ENCODE data around the gene PCDHGA1.
A peak's percentile ranks its signal among the peaks of the same experiment; 100 is the strongest.
"Not testable (repeated sequence)": the region's sequence is repeated elsewhere in the genome, so short reads cannot be mapped to it uniquely, and the experiment has no call there.

Gene PCDHGA1

GRCh38 chr5:141420855-141421488 lies 90.7 kb downstream of the PCDHGA1 start, which contains the start of gene PCDHGA11:
Gene PCDHGA11, plus strand, starts transcription at chr5:141421051. Its CDS starts 177 bp downstream, at chr5:141421228.
- peaks cover 4% of the 10 kb centered on the region for H3K4me1 Mint-ChIP-seq
- H3K9me3 Mint-ChIP-seq: peaks cover 15% of the 10 kb centered on the region
- H3K36me3 Mint-ChIP-seq: peaks cover 5% of the 10 kb centered on the region
- peaks cover 15% of the 10 kb centered on the region for H3K27me3 Mint-ChIP-seq
- peak within 1 kb of the TSS; percentile 72 for H3K27ac Mint-ChIP-seq
- DNase-seq (ENCODE audit: low spot score in 2 of 2) (no peak), ATAC-seq (ENCODE audit: low read depth) (peak; percentile 37)
- H3K4me3 Mint-ChIP-seq: peak within 1 kb of the TSS; percentile 80

- Mint-ChIP-seq H3K4me3 (peak overlapping the region; percentile 80), H3K27me3 (peaks cover 14% of the 10 kb centered on the region), H3K27ac (peak overlapping the region; percentile 72), H3K4me1 (peaks cover 4% of the 10 kb centered on the region), H3K36me3 (peaks cover 5% of the 10 kb centered on the region), H3K9me3 (peaks cover 15% of the 10 kb centered on the region)
- DNase-seq (ENCODE audit: low spot score in 2 of 2) (no peak), ATAC-seq (ENCODE audit: low read depth) (no peak)
Observed at GRCh38 chr5:141421489-141421855, 91.2 kb downstream of the PCDHGA1 start.

GRCh38 chr5:141422742-141423291 lies 92.5 kb downstream of the PCDHGA1 start:
- ATAC-seq (ENCODE audit: low read depth): no peak
- peaks cover 17% of the 10 kb centered on the region for H3K9me3 Mint-ChIP-seq
- peaks cover 4% of the 10 kb centered on the region for H3K4me1 Mint-ChIP-seq
- no peak for DNase-seq (ENCODE audit: low spot score in 2 of 2)
- H3K36me3 Mint-ChIP-seq: peaks cover 5% of the 10 kb centered on the region
- no peak overlapping the region for H3K4me3 Mint-ChIP-seq
- H3K27ac Mint-ChIP-seq: no peak overlapping the region
- peaks cover 13% of the 10 kb centered on the region for H3K27me3 Mint-ChIP-seq

GRCh38 chr5:141427783-141428426 lies 97.6 kb downstream of the PCDHGA1 start:
- Mint-ChIP-seq H3K9me3 (peaks cover 10% of the 10 kb centered on the region), H3K27ac (no peak overlapping the region), H3K4me3 (no peak overlapping the region), H3K4me1 (peaks cover 6% of the 10 kb centered on the region), H3K36me3 (peaks cover 6% of the 10 kb centered on the region), H3K27me3 (peaks cover 16% of the 10 kb centered on the region)
- DNase-seq (ENCODE audit: low spot score in 2 of 2) (no peak), ATAC-seq (ENCODE audit: low read depth) (no peak)

DNA sequence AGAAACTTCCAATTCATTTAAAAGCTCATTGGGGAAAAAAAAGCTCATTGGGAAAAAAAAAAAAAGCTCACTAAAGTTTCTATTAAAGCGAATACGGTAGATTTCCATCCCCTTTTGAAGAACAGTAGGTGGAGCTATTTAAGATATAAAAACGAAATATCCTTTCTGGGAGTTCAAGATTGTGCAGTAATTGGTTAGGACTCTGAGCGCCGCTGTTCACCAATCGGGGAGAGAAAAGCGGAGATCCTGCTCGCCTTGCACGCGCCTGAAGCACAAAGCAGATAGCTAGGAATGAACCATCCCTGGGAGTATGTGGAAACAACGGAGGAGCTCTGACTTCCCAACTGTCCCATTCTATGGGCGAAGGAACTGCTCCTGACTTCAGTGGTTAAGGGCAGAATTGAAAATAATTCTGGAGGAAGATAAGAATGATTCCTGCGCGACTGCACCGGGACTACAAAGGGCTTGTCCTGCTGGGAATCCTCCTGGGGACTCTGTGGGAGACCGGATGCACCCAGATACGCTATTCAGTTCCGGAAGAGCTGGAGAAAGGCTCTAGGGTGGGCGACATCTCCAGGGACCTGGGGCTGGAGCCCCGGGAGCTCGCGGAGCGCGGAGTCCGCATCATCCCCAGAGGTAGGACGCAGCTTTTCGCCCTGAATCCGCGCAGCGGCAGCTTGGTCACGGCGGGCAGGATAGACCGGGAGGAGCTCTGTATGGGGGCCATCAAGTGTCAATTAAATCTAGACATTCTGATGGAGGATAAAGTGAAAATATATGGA lies 100.2 kb downstream of the PCDHGA1 start, which contains the start of gene PCDHGA12:
TSS of gene PCDHGA12 (plus strand) at position 176 of the 782 bp plus-strand sequence. CDS start at position 429, 253 bp downstream.
- peaks cover 6% of the 10 kb centered on the region for H3K4me1 Mint-ChIP-seq
- peaks cover 12% of the 10 kb centered on the region for H3K9me3 Mint-ChIP-seq

DNA sequence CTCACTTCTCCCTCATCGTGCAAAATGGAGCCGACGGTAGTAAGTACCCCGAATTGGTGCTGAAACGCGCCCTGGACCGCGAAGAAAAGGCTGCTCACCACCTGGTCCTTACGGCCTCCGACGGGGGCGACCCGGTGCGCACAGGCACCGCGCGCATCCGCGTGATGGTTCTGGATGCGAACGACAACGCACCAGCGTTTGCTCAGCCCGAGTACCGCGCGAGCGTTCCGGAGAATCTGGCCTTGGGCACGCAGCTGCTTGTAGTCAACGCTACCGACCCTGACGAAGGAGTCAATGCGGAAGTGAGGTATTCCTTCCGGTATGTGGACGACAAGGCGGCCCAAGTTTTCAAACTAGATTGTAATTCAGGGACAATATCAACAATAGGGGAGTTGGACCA lies 101.0 kb downstream of the PCDHGA1 start:
- H3K36me3 Mint-ChIP-seq: peaks cover 8% of the 10 kb centered on the region
- H3K27me3 Mint-ChIP-seq: peaks cover 10% of the 10 kb centered on the region

More for the DNA sequence above, 100.2 kb downstream of the PCDHGA1 start, which contains the start of gene PCDHGA12:
- Mint-ChIP-seq H3K36me3 (peaks cover 8% of the 10 kb centered on the region), H3K27ac (peak within 1 kb of the TSS; percentile 74), H3K27me3 (peaks cover 10% of the 10 kb centered on the region), H3K4me3 (peak within 1 kb of the TSS; percentile 91)
- peak; percentile 83 for ATAC-seq (ENCODE audit: low read depth)
- peak in 1 of 2 donors; percentile 51 for DNase-seq (ENCODE audit: low spot score in 2 of 2)

DNA sequence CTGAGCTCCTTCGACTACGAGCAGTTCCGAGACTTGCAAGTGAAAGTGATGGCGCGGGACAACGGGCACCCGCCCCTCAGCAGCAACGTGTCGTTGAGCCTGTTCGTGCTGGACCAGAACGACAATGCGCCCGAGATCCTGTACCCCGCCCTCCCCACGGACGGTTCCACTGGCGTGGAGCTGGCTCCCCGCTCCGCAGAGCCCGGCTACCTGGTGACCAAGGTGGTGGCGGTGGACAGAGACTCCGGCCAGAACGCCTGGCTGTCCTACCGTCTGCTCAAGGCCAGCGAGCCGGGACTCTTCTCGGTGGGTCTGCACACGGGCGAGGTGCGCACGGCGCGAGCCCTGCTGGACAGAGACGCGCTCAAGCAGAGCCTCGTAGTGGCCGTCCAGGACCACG lies 102.0 kb downstream of the PCDHGA1 start:
- not testable (repeated sequence) for H3K9me3 Mint-ChIP-seq; H3K36me3 Mint-ChIP-seq; DNase-seq (ENCODE audit: low spot score in 2 of 2); ATAC-seq (ENCODE audit: low read depth); H3K4me1 Mint-ChIP-seq
- H3K27ac Mint-ChIP-seq: peak overlapping the region; percentile 24
- peaks cover 10% of the 10 kb centered on the region for H3K27me3 Mint-ChIP-seq
- H3K4me3 Mint-ChIP-seq: peak overlapping the region; percentile 91

More for the DNA sequence above, 101.0 kb downstream of the PCDHGA1 start:
- Mint-ChIP-seq H3K27ac (peak overlapping the region; percentile 74), H3K4me3 (peak overlapping the region; percentile 91), H3K9me3 (peaks cover 12% of the 10 kb centered on the region), H3K4me1 (peaks cover 6% of the 10 kb centered on the region)
- peak in 1 of 2 donors; percentile 52 for DNase-seq (ENCODE audit: low spot score in 2 of 2)
- peak; percentile 61 for ATAC-seq (ENCODE audit: low read depth)

DNA sequence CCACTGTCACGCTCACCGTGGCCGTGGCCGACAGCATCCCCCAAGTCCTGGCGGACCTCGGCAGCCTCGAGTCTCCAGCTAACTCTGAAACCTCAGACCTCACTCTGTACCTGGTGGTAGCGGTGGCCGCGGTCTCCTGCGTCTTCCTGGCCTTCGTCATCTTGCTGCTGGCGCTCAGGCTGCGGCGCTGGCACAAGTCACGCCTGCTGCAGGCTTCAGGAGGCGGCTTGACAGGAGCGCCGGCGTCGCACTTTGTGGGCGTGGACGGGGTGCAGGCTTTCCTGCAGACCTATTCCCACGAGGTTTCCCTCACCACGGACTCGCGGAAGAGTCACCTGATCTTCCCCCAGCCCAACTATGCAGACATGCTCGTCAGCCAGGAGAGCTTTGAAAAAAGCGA lies 102.4 kb downstream of the PCDHGA1 start:
- DNase-seq (ENCODE audit: low spot score in 2 of 2); H3K9me3 Mint-ChIP-seq; H3K36me3 Mint-ChIP-seq; H3K4me1 Mint-ChIP-seq; ATAC-seq (ENCODE audit: low read depth); H3K4me3 Mint-ChIP-seq: not testable (repeated sequence)
- H3K27me3 Mint-ChIP-seq: peaks cover 10% of the 10 kb centered on the region
- peak overlapping the region; percentile 18 for H3K27ac Mint-ChIP-seq

GRCh38 chr5:141434006-141434405 lies 103.7 kb downstream of the PCDHGA1 start:
- peaks cover 8% of the 10 kb centered on the region for H3K27me3 Mint-ChIP-seq
- H3K9me3 Mint-ChIP-seq: peaks cover 10% of the 10 kb centered on the region
- peaks cover 5% of the 10 kb centered on the region for H3K36me3 Mint-ChIP-seq
- H3K4me1 Mint-ChIP-seq: peaks cover 6% of the 10 kb centered on the region
- no peak overlapping the region for H3K4me3 Mint-ChIP-seq
- no peak overlapping the region for H3K27ac Mint-ChIP-seq
- no peak for ATAC-seq (ENCODE audit: low read depth)
- DNase-seq (ENCODE audit: low spot score in 2 of 2): no peak

GRCh38 chr5:141437221-141437620 lies 106.9 kb downstream of the PCDHGA1 start:
- ATAC-seq (ENCODE audit: low read depth) (no peak), DNase-seq (ENCODE audit: low spot score in 2 of 2) (no peak)
- Mint-ChIP-seq H3K36me3 (peaks cover 7% of the 10 kb centered on the region), H3K4me1 (no peaks in the 10 kb centered on the region), H3K4me3 (no peak overlapping the region), H3K27me3 (no peaks in the 10 kb centered on the region), H3K9me3 (peaks cover 6% of the 10 kb centered on the region), H3K27ac (no peak overlapping the region)

DNA sequence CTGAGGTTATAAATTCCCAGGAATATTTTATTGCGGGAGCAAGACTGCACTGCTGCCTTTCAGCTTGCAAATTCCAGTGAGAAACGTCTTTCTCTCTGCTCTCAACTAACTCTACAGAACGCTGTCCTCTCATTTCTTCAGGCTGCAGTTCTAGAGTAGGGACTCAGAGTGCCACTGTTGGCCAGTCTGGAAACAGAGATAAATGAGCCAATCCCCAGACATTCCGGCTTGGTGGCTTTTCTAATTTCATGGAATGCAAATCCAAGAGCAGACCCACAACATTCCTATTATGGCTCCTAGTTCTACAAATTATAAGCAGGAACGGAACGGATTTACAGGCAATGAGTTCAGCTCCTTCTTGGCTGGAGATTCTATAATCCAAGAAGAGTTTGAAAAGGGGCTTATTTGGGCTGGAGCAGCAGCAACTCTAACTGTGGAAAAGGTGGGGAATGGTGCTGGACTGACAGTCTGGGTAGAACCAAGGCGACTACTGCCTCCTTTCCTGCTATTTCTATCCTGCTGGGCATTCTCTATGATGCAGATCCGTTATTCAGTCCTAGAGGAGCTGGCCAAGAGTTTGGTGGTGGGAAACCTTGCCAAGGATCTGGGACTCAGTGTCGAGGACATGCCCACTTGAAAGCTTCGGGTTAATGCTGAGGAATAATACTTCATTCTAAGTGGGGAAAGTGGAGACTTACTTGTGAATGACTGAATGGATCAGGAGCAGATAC lies 109.3 kb downstream of the PCDHGA1 start:
- no peak overlapping the region for H3K4me3 Mint-ChIP-seq
- ATAC-seq (ENCODE audit: low read depth) (no peak), DNase-seq (ENCODE audit: low spot score in 2 of 2) (no peak)
- H3K27ac Mint-ChIP-seq: no peak overlapping the region
- H3K36me3 Mint-ChIP-seq: peaks cover 2% of the 10 kb centered on the region
- H3K27me3 Mint-ChIP-seq: peaks cover under 1% of the 10 kb centered on the region
- peaks cover 5% of the 10 kb centered on the region for H3K9me3 Mint-ChIP-seq
- no peaks in the 10 kb centered on the region for H3K4me1 Mint-ChIP-seq

- ATAC-seq (ENCODE audit: low read depth) (no peak), DNase-seq (ENCODE audit: low spot score in 2 of 2) (no peak)
- Mint-ChIP-seq H3K4me1 (no peaks in the 10 kb centered on the region), H3K27me3 (peaks cover 2% of the 10 kb centered on the region), H3K27ac (no peak overlapping the region), H3K36me3 (peaks cover 2% of the 10 kb centered on the region), H3K4me3 (no peak overlapping the region), H3K9me3 (peaks cover 5% of the 10 kb centered on the region)
Observed at GRCh38 chr5:141440341-141440740, 110.0 kb downstream of the PCDHGA1 start.

DNA sequence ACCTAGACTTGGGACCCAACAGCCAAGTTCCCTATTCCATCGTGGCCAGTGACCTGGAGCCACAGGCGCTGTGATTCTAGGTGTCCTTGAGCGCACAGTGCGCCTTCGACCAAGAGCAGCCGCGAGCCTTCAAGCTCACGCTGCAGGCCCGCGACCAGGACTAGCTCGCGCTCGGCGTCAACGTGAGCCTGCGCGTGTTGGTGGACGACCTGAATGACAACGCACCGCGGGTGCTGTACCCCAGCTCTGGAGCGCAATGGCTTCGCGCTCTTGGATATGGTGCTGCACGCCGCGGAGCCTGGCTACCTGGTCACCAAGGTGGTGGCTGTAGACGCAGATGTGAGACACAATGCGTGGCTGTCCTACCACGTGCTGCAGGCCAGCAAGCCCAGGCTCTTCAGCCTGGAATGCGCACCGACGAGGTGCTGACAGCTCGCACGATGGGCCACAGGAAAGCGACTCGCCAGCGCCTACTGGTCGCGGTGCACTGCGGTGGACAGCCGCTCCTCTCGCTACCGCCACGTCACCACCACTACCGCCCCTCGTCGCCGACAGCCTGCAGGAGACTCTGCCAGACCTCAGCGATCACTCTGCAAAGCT lies 111.4 kb downstream of the PCDHGA1 start:
- no peak for DNase-seq (ENCODE audit: low spot score in 2 of 2)
- Mint-ChIP-seq H3K9me3 (peaks cover 5% of the 10 kb centered on the region), H3K27ac (no peak overlapping the region), H3K4me1 (no peaks in the 10 kb centered on the region), H3K4me3 (no peak overlapping the region), H3K36me3 (peaks cover 2% of the 10 kb centered on the region), H3K27me3 (peaks cover 2% of the 10 kb centered on the region)
- ATAC-seq (ENCODE audit: low read depth): no peak

All from memory B cell (primary cell).